Fibroblast of peridontal ligament (primary cell): ENCODE measurements around the gene RMDN3.

Source experiments
- DNase-seq: peaks from one replicate; pipeline ENCODE4 v3.0.0-alpha.2; 2010; ENCODE audit errors: extremely low read depth

The RMDN3 gene

DNA sequence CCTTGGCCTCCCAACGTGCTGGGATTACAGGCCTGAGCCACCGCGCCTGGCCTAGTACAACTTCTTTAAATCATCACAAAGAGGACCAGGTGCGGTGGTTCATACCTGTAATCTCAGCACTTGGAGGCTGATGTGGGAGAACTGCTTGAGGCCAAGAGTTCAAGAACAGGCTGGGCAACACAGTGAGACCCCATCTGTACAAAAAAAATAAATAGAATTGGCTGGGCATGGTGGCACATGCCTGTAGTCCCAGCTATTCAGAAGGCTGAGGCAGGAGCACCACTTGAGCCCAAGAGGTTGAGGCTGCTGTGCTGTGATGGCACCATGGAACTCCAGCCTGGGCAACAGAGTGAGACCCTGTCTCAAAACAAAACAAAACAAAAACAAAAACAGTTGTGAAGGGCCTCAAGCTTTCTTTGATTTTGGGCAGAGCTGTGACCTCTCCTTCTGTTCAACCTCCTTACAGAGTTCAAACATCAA is 5.9 kb downstream of the RMDN3 start:
- no peak for DNase-seq

- no peak for DNase-seq
These were observed 7.1 kb downstream of the RMDN3 start for GRCh38 chr15:40747685-40748631.

DNA sequence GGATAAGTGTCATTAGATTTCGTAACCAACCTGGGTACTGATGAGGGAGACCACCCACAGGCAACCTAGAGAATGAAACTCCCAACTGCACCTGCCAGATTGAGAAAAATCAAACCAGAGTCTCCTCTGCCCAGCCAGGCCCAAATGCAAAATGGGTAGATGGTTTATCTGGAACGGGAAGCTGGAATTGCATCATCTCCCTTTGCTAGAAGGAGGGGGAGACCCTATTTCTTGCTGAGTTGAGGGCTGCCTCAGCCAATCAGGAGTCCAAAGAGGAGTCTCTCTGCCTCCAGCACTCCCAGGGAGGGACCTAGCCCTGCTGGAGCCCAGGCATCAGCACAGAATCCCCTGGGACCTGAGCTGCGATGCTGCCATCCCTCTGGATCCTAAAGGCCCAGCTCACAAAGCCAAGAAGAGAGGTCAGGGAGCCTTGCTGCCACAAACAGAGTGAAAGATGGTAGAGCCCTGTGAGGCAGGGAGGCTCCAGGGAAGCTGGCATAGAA is 8.1 kb downstream of the RMDN3 start:
- peak; percentile 51 for DNase-seq

- DNase-seq = no peak
These were observed 10.3 kb downstream of the RMDN3 start for GRCh38 chr15:40744815-40745152.

- peak; percentile 67 for DNase-seq
These were observed 10.9 kb downstream of the RMDN3 start for GRCh38 chr15:40743921-40744814.

DNA sequence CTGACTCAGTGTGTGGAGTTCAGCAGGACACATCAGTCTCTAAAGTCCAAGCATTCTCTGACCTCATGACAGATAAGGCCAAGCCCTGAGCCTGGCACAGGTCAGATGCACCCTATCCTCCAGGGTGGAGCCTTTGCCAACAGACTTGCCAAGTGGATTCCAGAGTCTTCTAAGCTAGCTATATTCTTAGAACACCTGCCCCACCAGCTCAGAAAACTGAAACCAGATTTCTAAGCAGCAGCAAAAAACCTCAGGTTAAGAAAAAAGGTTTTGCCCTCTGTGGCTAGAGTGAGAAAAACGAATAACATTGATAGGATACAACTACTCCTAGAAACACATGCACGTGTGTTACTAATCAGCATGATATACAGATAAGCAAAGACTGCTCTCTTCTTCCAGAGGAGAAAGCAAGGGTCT is 11.6 kb downstream of the RMDN3 start:
- no peak for DNase-seq

DNA sequence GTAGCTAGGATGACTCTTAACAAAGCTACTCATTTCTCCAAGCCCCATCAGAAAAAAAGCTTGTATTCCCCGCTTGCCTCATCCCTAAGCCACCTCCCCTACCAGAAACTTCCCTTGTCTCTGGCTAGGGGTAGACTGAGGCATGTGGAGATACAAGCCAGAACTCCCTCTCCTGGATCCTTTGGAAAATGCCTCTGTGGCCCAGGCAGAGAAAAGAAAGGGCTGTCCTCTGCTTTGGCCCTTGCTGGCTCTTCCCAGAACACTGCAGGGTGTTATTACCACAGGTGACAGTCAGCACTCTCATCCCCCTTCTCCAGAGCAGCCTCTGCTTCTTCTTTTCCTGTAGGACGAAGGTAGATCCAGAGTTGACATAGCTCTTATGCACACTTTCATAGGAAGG is 15.2 kb downstream of the RMDN3 start:
- DNase-seq = no peak

DNA sequence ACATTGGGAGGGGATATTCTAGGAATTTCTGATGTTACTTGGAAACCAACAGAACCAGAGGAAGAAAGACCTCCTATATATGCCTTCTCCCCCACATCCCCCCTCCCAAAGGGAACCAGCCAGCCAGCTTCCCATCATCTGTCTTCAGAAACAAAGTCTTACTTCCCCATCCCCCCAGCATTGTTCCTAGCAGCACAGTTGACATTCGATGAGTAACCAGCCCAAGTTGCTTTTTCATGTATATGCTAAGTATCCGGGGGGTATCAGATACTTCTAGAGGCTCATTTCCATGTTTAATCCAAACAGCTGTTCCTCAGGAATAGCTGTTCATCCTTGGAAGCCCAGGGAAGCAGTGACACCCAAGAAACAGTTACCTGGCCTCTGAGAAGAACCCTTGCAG is 16.0 kb downstream of the RMDN3 start:
- no peak for DNase-seq

- DNase-seq = no peak
These were observed 18.0 kb downstream of the RMDN3 start for GRCh38 chr15:40737048-40737447.

DNA sequence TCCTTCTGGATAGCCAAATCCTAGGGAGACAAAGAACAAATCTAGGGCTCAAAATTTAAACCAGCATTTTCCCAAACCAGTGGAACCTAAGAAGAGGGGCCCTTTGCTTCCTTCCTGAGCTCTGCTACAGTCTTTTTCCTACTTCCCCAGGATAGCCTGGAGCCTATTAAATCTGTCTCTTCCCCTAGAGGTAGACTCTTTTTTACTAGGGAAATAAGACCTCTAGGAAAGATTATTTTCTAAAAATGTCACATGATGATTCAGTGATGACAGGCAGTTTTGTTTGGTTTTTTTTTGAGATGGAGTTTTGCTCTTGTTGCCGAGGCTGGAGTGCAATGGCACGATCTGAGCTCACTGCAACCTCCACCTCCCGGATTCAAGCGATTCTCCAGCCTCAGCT is 18.5 kb downstream of the RMDN3 start:
- DNase-seq = no peak

- no peak for DNase-seq
These were observed 24.0 kb downstream of the RMDN3 start for GRCh38 chr15:40731034-40731433.

- no peak for DNase-seq
These were observed 31.1 kb downstream of the RMDN3 start for GRCh38 chr15:40723919-40724318.

DNA sequence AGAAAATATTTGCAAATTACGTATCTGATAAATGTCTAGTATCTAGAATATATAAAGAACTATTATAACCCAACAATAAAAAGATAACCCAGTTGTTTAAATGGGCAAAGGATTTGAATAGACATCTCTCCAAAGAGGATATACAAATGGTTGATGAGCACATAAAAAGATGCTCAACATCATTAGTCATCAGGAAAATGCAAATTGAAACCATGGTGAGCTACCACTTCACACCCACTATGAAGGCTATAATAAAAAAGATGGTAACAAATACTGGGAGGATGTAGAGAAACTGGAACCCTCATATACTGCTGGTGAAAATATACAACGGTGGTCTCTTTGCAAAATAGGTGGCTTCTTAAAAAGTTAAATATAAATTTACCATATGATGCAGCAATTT is 32.1 kb downstream of the RMDN3 start:
- peak; percentile 31 for DNase-seq

DNA sequence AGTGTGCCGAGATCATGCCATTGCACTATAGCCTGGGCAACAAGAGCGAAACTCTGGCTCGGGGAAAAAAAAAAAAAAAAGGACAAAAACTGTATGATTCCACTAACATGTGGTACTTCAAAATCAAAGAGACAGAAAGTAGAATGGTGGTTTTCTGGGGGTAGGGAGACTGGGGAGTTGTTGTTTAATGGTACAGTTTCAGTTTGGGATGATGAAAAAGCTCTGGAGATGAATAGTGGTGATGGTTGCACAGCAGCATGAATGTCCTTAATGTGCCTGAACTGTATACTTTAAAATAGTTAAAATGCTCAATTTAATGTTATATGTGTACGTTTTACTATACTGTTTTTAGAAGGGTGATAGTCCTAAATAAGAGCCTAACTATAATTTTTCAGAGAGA is 32.7 kb downstream of the RMDN3 start:
- DNase-seq = no peak

DNA sequence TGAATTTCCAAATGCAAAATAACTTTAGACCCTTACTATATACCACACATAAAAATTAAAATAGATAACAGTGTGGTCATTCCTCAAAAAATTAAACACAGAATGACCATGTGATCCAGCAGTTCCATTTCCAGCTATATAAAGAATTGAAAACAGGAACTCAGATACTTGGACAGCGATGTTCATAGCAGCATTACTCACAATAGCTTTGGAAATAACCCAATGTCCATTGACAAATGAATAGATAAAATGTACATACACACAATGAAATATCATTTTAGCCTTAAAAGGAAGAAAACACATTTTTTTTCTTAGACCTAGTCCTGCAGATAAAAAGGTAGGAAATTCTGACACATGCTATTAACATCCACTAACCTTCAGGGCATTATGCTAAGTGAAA is 33.4 kb downstream of the RMDN3 start:
- DNase-seq = peak; percentile 33

- DNase-seq = no peak
These were observed 38.9 kb downstream of the RMDN3 start for GRCh38 chr15:40716165-40716564.

DNA sequence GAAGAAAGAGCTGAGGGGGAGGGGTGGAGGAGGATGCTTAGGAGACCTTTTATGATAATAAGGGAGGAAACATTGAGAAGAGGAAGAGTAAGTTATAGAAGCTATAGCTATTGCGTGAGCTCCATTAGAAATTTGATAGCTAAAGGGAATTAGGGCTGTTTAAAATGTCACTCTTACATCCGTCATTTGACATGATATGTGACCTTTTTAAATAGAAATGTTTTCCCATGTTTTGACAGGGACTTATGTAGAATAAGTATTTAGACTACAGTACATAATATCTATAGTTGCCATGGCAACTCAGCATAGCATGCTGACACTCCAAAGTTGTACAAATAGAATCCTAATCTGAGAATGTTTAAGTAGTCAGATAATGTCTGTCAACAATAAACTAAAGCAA is 40.9 kb downstream of the RMDN3 start:
- no peak for DNase-seq

DNA sequence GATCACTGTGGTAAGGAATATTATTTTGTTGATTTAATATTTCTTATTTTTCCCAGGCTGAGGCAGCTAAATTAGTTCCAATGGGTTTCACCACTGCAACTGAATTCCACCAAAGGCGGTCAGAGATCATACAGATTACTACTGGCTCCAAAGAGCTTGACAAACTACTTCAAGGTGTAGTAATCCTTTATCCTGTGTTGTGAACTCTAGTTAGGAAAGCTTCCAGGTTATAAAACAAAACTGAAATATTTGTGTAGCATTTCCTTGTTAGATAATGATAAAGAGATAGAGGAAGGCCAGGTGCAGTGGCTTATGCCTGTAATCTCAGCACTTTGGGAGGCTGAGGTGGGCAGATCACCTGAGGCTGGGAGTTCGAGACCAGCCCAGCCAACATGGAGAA is 48.9 kb downstream of the RMDN3 start:
- DNase-seq = no peak

DNA sequence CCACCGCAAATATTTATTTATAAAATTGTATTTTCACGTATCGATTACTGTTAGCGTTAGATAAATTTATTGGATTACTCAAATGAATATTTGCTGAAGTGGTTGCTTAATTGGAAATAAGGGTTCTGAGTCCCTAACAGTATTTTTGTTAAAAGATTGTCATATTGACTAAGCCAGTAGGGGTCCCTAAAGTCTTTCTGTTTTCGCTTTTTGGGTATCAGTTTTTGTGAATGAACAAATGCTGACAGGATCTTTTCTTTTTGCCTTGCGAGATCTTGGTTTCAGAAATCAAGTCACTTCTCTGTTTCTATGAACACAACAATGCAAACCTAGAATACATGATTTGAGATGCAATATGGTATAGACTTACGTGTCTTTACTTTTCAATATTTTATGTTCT is 53.0 kb downstream of the RMDN3 start:
- peak; percentile 49 for DNase-seq

DNA sequence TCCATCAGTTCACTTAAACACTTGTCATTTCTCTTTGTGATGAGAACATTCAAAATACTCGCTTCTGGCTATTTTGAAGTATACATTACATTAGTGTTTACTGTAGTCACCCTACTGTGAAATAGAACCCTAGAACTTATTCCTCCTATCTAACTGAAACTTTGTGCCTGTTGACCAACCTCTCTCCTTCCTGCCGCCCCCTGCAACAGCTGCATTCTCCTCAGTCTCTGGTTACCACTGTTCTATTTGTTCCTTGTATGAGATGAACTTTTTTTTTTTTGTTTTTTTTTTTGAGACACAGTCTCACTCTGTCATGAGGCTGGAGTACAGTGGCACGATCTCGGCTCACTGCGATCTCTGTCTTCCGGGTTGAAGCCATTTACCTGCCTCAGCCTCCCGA is 57.1 kb downstream of the RMDN3 start:
- DNase-seq = no peak

DNA sequence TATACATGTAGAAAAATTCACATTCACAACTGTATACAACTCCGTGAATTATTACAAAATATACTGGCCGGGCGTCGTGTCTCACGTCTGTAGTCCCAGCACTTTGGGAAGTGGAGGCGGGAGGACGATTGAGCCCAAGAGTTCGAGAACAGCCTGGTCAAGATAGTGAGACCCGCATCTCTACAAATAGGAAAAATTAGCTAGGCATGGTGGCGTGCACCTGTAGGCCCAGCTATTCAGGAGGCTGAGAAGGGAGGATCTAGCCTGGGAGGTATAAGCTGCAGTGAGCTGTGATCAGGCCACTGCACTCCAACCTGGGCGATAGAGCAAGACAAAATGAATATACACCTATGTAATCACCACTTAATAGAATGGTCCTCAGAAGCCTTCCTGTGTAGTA is 58.8 kb downstream of the RMDN3 start:
- DNase-seq = no peak

GRCh38 chr15:40695469-40695890 is 59.6 kb downstream of the RMDN3 start:
- peak; percentile 29 for DNase-seq
